Measurements from ENCODE around the gene TXNL4A.

GRCh38 chr18:79928563-79928960, 59.8 kb downstream of the TXNL4A start:
- no peak for TF ChIP-seq POLR2A (IDR thresholded peaks at IDR 0.05)
- no peak for TF ChIP-seq CTCF (IDR thresholded peaks at IDR 0.05)
